Activated T-cell treated with anti-CD3 and anti-CD28 coated beads, Interleukin-2, amount 50 U/mL, for 72 hours (primary cell): Measurements from ENCODE around the gene KRTCAP2. TPM values are rescaled to one million over a fixed set of nuclear protein-coding genes. Genes with fewer than 3 reads are reported as not detected.
"Not testable (repeated sequence)": the region's sequence is repeated elsewhere in the genome, so short reads cannot be mapped to it uniquely, and the experiment has no call there.

ENCODE experiments used
- ATAC-seq, 2 donors: fragments of 150-1000 bp; cut with Tn5 transposase; replicated peaks in 1 of 2; 2 replicates each; pipeline ENCODE4 v1.10.0; 2021; ENCODE audit warnings: moderate library complexity in 2 of 2, mild to moderate bottlenecking in 1 of 2
- DNase-seq, 2 donors: peaks; one replicate each; pipeline ENCODE4 v3.0.0; 2021 to 2022; ENCODE audit warnings: mixed read lengths in 1 of 2
- H3K27ac Mint-ChIP-seq: one replicate; pipeline ENCODE4 v1.8.0; 2022; ENCODE audit warnings: mild to moderate bottlenecking, moderate library complexity, mixed read lengths
- H3K27me3 Mint-ChIP-seq: one replicate; pipeline ENCODE4 v1.8.0; 2022; ENCODE audit warnings: low read depth, mixed read lengths
- H3K36me3 Mint-ChIP-seq, 2 donors: one replicate each; pipeline ENCODE4 v1.8.0; 2022; ENCODE audit warnings: mixed read lengths in 2 of 2, mild to moderate bottlenecking in 1 of 2; ENCODE audit not compliant: insufficient read depth in 2 of 2
- H3K4me1 Mint-ChIP-seq: one replicate; pipeline ENCODE4 v1.8.0; 2022; ENCODE audit warnings: low read depth, mixed read lengths
- H3K4me3 Mint-ChIP-seq, 2 donors: one replicate each; pipeline ENCODE4 v1.8.0; 2022; ENCODE audit warnings: mild to moderate bottlenecking in 2 of 2, mixed read lengths in 2 of 2, moderate library complexity in 2 of 2
- H3K9me3 Mint-ChIP-seq, 2 donors: one replicate each; pipeline ENCODE4 v1.8.0; 2022; ENCODE audit warnings: mixed read lengths in 2 of 2
- total RNA-seq, 2 donors: library from RNA; stranded (reverse); gene quantifications; one replicate each; pipeline ENCODE4 v1.2.3, GENCODE V29; 2022

The KRTCAP2 gene
- total RNA-seq, 2 donors from 2014 or later = 199 to 203 TPM

- peaks cover 55% of the 10 kb centered on the region for H3K4me1 Mint-ChIP-seq
- no peaks in the 10 kb centered on the region for H3K9me3 Mint-ChIP-seq
- no peaks in the 10 kb centered on the region for H3K27me3 Mint-ChIP-seq
- peaks cover 3 to 4% of the 10 kb centered on the region in 2 donors for H3K36me3 Mint-ChIP-seq
- DNase-seq (no peak), ATAC-seq (no peak)
- no peak overlapping the region for H3K27ac Mint-ChIP-seq
- peak overlapping the region; percentile 98 to 99 for H3K4me3 Mint-ChIP-seq
Measured at GRCh38 chr1:155175281-155175926, 2.3 kb upstream of the KRTCAP2 start.

- H3K4me1 Mint-ChIP-seq = peaks cover 58% of the 10 kb centered on the region
- no peaks in the 10 kb centered on the region for H3K9me3 Mint-ChIP-seq
- peak; percentile 49 for DNase-seq
- ATAC-seq = no peak
- H3K4me3 Mint-ChIP-seq = peak overlapping the region; percentile 98 to 99
- H3K27ac Mint-ChIP-seq = peak overlapping the region; percentile 16
- H3K36me3 Mint-ChIP-seq = peaks cover 4 to 5% of the 10 kb centered on the region in 2 donors
- H3K27me3 Mint-ChIP-seq = no peaks in the 10 kb centered on the region
Measured at GRCh38 chr1:155174324-155175280, 1.5 kb upstream of the KRTCAP2 start.

GRCh38 chr1:155173478-155174323 lies 597 bp upstream of the KRTCAP2 start, which contains the start of gene TRIM46:
TRIM46 (plus strand) TSS chr1:155173849; CDS start chr1:155173967, 118 bp downstream.
- H3K9me3 Mint-ChIP-seq = no peaks in the 10 kb centered on the region
- peak within 1 kb of the TSS; percentile 98 for H3K27ac Mint-ChIP-seq
- H3K27me3 Mint-ChIP-seq = no peaks in the 10 kb centered on the region
- peak within 1 kb of the TSS; percentile 98 to 99 for H3K4me3 Mint-ChIP-seq
- peak; percentile 53 for ATAC-seq
- H3K4me1 Mint-ChIP-seq = peaks cover 65% of the 10 kb centered on the region
- DNase-seq = peak; percentile 75 to 79
- peaks cover 6 to 8% of the 10 kb centered on the region in 2 donors for H3K36me3 Mint-ChIP-seq

- H3K36me3 Mint-ChIP-seq = peaks cover 6 to 8% of the 10 kb centered on the region in 2 donors
- peak overlapping the region; percentile 98 to 99 for H3K4me3 Mint-ChIP-seq
- peak overlapping the region; percentile 98 for H3K27ac Mint-ChIP-seq
- H3K27me3 Mint-ChIP-seq = no peaks in the 10 kb centered on the region
- ATAC-seq (peak; percentile 33 to 39), DNase-seq (peak in 1 of 2 donors; percentile 62)
- no peaks in the 10 kb centered on the region for H3K9me3 Mint-ChIP-seq
- H3K4me1 Mint-ChIP-seq = peaks cover 77% of the 10 kb centered on the region
Measured at GRCh38 chr1:155171836-155172731, 1.0 kb downstream of the KRTCAP2 start.

GRCh38 chr1:155170806-155171205 lies 2.3 kb downstream of the KRTCAP2 start:
- H3K27me3 Mint-ChIP-seq = no peaks in the 10 kb centered on the region
- H3K36me3 Mint-ChIP-seq = peaks cover 6 to 8% of the 10 kb centered on the region in 2 donors
- no peak for ATAC-seq
- DNase-seq = no peak
- H3K27ac Mint-ChIP-seq = no peak overlapping the region
- peaks cover 70% of the 10 kb centered on the region for H3K4me1 Mint-ChIP-seq
- H3K9me3 Mint-ChIP-seq = no peaks in the 10 kb centered on the region
- H3K4me3 Mint-ChIP-seq = no peak overlapping the region

GRCh38 chr1:155170101-155170785 lies 2.9 kb downstream of the KRTCAP2 start:
- Mint-ChIP-seq H3K9me3 (no peaks in the 10 kb centered on the region), H3K27ac (no peak overlapping the region), H3K27me3 (no peaks in the 10 kb centered on the region), H3K36me3 (peaks cover 6 to 8% of the 10 kb centered on the region in 2 donors), H3K4me1 (peaks cover 64% of the 10 kb centered on the region), H3K4me3 (no peak overlapping the region)
- ATAC-seq = no peak
- no peak for DNase-seq

- DNase-seq (no peak), ATAC-seq (no peak)
- H3K36me3 Mint-ChIP-seq = peaks cover 6 to 8% of the 10 kb centered on the region in 2 donors
- H3K27ac Mint-ChIP-seq = no peak overlapping the region
- no peaks in the 10 kb centered on the region for H3K9me3 Mint-ChIP-seq
- H3K4me1 Mint-ChIP-seq = peaks cover 57% of the 10 kb centered on the region
- H3K4me3 Mint-ChIP-seq = no peak overlapping the region
- no peaks in the 10 kb centered on the region for H3K27me3 Mint-ChIP-seq
Measured at GRCh38 chr1:155169541-155169940, 3.6 kb downstream of the KRTCAP2 start.

GRCh38 chr1:155168456-155169210 lies 4.5 kb downstream of the KRTCAP2 start:
- Mint-ChIP-seq H3K9me3 (no peaks in the 10 kb centered on the region), H3K4me1 (peaks cover 50% of the 10 kb centered on the region), H3K36me3 (peaks cover 6 to 8% of the 10 kb centered on the region in 2 donors), H3K4me3 (no peak overlapping the region), H3K27ac (no peak overlapping the region), H3K27me3 (no peaks in the 10 kb centered on the region)
- no peak for ATAC-seq
- DNase-seq = no peak

- not testable (repeated sequence) for H3K36me3 Mint-ChIP-seq, ATAC-seq, H3K27me3 Mint-ChIP-seq, DNase-seq, H3K27ac Mint-ChIP-seq, H3K9me3 Mint-ChIP-seq
- Mint-ChIP-seq H3K4me3 (peak overlapping the region; percentile 78 to 84), H3K4me1 (peaks cover 45% of the 10 kb centered on the region)
Measured at GRCh38 chr1:155168105-155168445, 5.0 kb downstream of the KRTCAP2 start.

GRCh38 chr1:155167166-155168104 lies 5.7 kb downstream of the KRTCAP2 start:
- Mint-ChIP-seq H3K4me3 (peak overlapping the region; percentile 78 to 84), H3K9me3 (no peaks in the 10 kb centered on the region), H3K36me3 (peaks cover 4 to 8% of the 10 kb centered on the region in 2 donors), H3K4me1 (peaks cover 42% of the 10 kb centered on the region), H3K27ac (no peak overlapping the region), H3K27me3 (no peaks in the 10 kb centered on the region)
- DNase-seq = peak; percentile 88 to 90
- ATAC-seq = peak; percentile 78 to 87
